K562 (cell line): Measurements from ENCODE around the gene TUT1. TPM values are rescaled to one million over a fixed set of nuclear protein-coding genes. Genes with fewer than 3 reads are reported as not detected.

Experiments used
- ATAC-seq: fragments of 200-7000 bp; cut with Tn5 transposase; 3 replicates; pipeline ENCODE4 v1.9.1; 2020; ENCODE audit warnings: moderate library complexity
- BruUV-seq: library from RNA; stranded (reverse); fragments of 400-500 nt; replicated peaks from 2 replicates; lab custom pipeline; 2021; lab: Mats Ljungman, UMichigan
- CTCF ChIA-PET: fragments of 300-600 bp; formaldehyde crosslinking; extraction: SDS; loops from one replicate; lab custom pipeline; 2021; ENCODE audit warnings: low intra/inter-chr PET ratio; lab: Yijun Ruan, JAX
- POLR2A ChIA-PET: fragments of 300-600, 350-650 bp; sonication (Branson Sonifier 250); formaldehyde crosslinking; extraction: SDS; loops from one replicate; lab custom pipeline; 2021; ENCODE audit warnings: antibody characterized with exemption, inconsistent platforms; lab: Yijun Ruan, JAX
- DNase-seq, 4 experiments: peaks; one replicate each; pipeline versions ENCODE4 v3.0.0 to v3.0.0-alpha.2; 2011 to 2018; ENCODE audit warnings: low spot score in 3 of 4, mixed read lengths in 3 of 4; ENCODE audit errors: extremely low read depth in 1 of 4
- FAIRE-seq: peaks from 2 replicates; lab custom pipeline; 2011; peaks lifted over from hg19 to GRCh38; lab: Jason Lieb, UNC
- H2AFZ ChIP-seq: 2 replicates; pipeline ENCODE4 v1.6.0; 2011; ENCODE audit warnings: low read depth, low read length, control low read depth, inconsistent platforms
- H3K27ac ChIP-seq: fragments of 200-600 bp; 3 replicates; pipeline ENCODE4 v1.8.0; 2011; ENCODE audit warnings: low read depth, mild to moderate bottlenecking, control low read depth, inconsistent platforms, low read length, moderate library complexity, mixed read lengths; ENCODE audit errors: extremely low read depth
- H3K27me3 ChIP-seq, 2 experiments: fragments of 300-600 bp in 1 of 2; 2 replicates in 1 of 2; 3 replicates in 1 of 2; pipeline versions ENCODE4 v1.6.0 to v1.8.0; 2011; ENCODE audit warnings: inconsistent platforms in 2 of 2, low read length in 2 of 2, mild to moderate bottlenecking in 1 of 2, mixed read lengths in 1 of 2, moderate library complexity in 1 of 2; ENCODE audit not compliant: control insufficient read depth in 2 of 2, insufficient read depth in 2 of 2
- H3K36me3 ChIP-seq: fragments of 300-600 bp; 3 replicates; pipeline ENCODE4 v1.8.0; 2011; ENCODE audit warnings: mild to moderate bottlenecking, low read length, inconsistent platforms; ENCODE audit not compliant: control insufficient read depth, insufficient read depth
- H3K4me1 ChIP-seq, 2 experiments: fragments of 200-600 bp in 1 of 2; replicated peaks in 1 of 2; 2 replicates in 1 of 2; 3 replicates in 1 of 2; pipeline versions ENCODE4 v1.5.1 to v1.8.0; 2011; ENCODE audit warnings: inconsistent platforms in 2 of 2, low read length in 2 of 2, mild to moderate bottlenecking in 1 of 2, mixed read lengths in 1 of 2, moderate library complexity in 1 of 2; ENCODE audit not compliant: control insufficient read depth in 2 of 2, insufficient read depth in 2 of 2
- H3K4me2 ChIP-seq: 2 replicates; pipeline ENCODE4 v1.6.1; 2011; ENCODE audit warnings: low read length, control low read depth, inconsistent platforms, mixed read lengths; ENCODE audit not compliant: insufficient read depth
- H3K4me3 ChIP-seq: fragments of 200-600 bp; sonication (generic), shearing (Covaris generic); 2 replicates; pipeline ENCODE4 v1.5.1; 2016; ENCODE audit warnings: control low read depth, inconsistent platforms
- H3K79me2 ChIP-seq: fragments of 200-600 bp; 3 replicates; pipeline ENCODE4 v1.8.0; 2011; ENCODE audit warnings: low read length, inconsistent platforms; ENCODE audit not compliant: control insufficient read depth, insufficient read depth
- H3K9ac ChIP-seq, 2 experiments: 2 replicates each; pipeline versions ENCODE4 v1.6.0 to v1.6.1; 2011; ENCODE audit warnings: low read depth in 2 of 2, low read length in 2 of 2, control low read depth in 1 of 2, inconsistent platforms in 1 of 2, mild to moderate bottlenecking in 1 of 2, mixed read lengths in 1 of 2; ENCODE audit not compliant: insufficient read depth in 1 of 2
- H3K9me1 ChIP-seq: one replicate; pipeline ENCODE4 v1.6.0; 2011; ENCODE audit warnings: inconsistent platforms, mild to moderate bottlenecking, low read length, moderate library complexity; ENCODE audit not compliant: control insufficient read depth, insufficient read depth
- H3K9me3 ChIP-seq: replicated peaks from 2 replicates; pipeline ENCODE4 v1.5.1; 2011; ENCODE audit warnings: low read depth, low read length, inconsistent platforms; ENCODE audit not compliant: control insufficient read depth, insufficient read depth
- H4K20me1 ChIP-seq: replicated peaks from 2 replicates; pipeline ENCODE4 v1.6.1; 2011; ENCODE audit warnings: low read length, inconsistent platforms, mixed read lengths; ENCODE audit not compliant: control insufficient read depth, insufficient read depth
- CHD2 ChIP-seq: IDR thresholded peaks from 2 replicates; pipeline ENCODE4 v1.6.1; 2011; ENCODE audit warnings: low read depth, low read length
- ELF1 ChIP-seq: fragments of 200-800 bp; sonication (Bioruptor generic); IDR thresholded peaks from 2 replicates; pipeline ENCODE4 v1.6.1; 2016; ENCODE audit warnings: missing genetic modification characterization, missing compliant biosample characterization
- GABPB2 ChIP-seq: fragments of 250-450 bp; sonication (Bioruptor Pico); conservative IDR thresholded peaks from 2 replicates; pipeline ENCODE4 v1.5.1; 2021; ENCODE audit warnings: mild to moderate bottlenecking
- HDGF ChIP-seq: fragments of 450-650 bp; IDR thresholded peaks from 2 replicates; pipeline ENCODE4 v1.6.1; 2016
- HOXB6 ChIP-seq: fragments of 250-450 bp; sonication (Bioruptor Pico); IDR thresholded peaks from 2 replicates; pipeline ENCODE4 v1.5.1; 2022; ENCODE audit warnings: mild to moderate bottlenecking, borderline replicate concordance
- ILK ChIP-seq: fragments of 450-650 bp; IDR thresholded peaks from 2 replicates; pipeline ENCODE4 v1.6.1; 2016; ENCODE audit warnings: missing genetic modification characterization, low read depth, mild to moderate bottlenecking, missing compliant biosample characterization, moderate library complexity, borderline replicate concordance
- KDM1A ChIP-seq, 2 experiments: fragments of 450-650 bp; IDR thresholded peaks; 2 replicates each; pipeline ENCODE4 v1.6.1; 2016; ENCODE audit warnings: mild to moderate bottlenecking in 2 of 2
- MAFG ChIP-seq: fragments of 450-650 bp; conservative IDR thresholded peaks from 2 replicates; pipeline ENCODE4 v1.6.1; 2016; ENCODE audit warnings: missing genetic modification characterization, missing compliant biosample characterization
- RBM22 ChIP-seq: fragments of 200-400 bp; formaldehyde crosslinking; IDR thresholded peaks from 2 replicates; pipeline ENCODE4 v1.6.1; 2018; ENCODE audit warnings: low read length, low read depth; ENCODE audit not compliant: poor library complexity, severe bottlenecking
- SRSF3 ChIP-seq: fragments of 200-400 bp; formaldehyde crosslinking; IDR thresholded peaks from 2 replicates; pipeline ENCODE4 v1.6.1; 2016; ENCODE audit warnings: mild to moderate bottlenecking, low read length, moderate library complexity; ENCODE audit not compliant: insufficient read depth
- WGBS: fragments of 100-300 bp; shearing (Covaris generic); methylation state at CpG from one replicate; pipeline ENCODE4 v1.1.6; 2016; ENCODE audit warnings: low coverage, mixed read lengths; ENCODE audit not compliant: insufficient coverage; ENCODE audit errors: missing lambda C conversion rate; 5-methylcytosine and 5-hydroxymethylcytosine counted together
- in situ Hi-C: fragments of 300-500 bp; cut with MboI; formaldehyde crosslinking; loops from 4 replicates; pipeline ENCODE4 v1.15.0; 2018; ENCODE audit warnings: inconsistent platforms, mixed read lengths
- intact Hi-C: fragments of 100-400 bp; cut with micrococcal nuclease; formaldehyde crosslinking; loops from 2 replicates; pipeline ENCODE4 v1.14.2; 2022
- polyA plus RNA-seq, 8 experiments: library from polyadenylated mRNA; depleted of rRNA in 4 of 8; stranded (reverse) in 5 of 8; unstranded in 3 of 8; fragments of >200 nt; fragmentation: Nextera tagmentation in 2 of 8; fragmentation: Illumina TruSeq in 1 of 8; extraction: Ambion mirVana in 2 of 8; extraction: Trizol in 1 of 8; gene quantifications; 2 replicates each; pipeline versions ENCODE4 v1.2.1 to v1.2.3, GENCODE V29; 2011 to 2014; ENCODE audit warnings: inconsistent platforms in 1 of 8, missing spikeins in 1 of 8
- total RNA-seq, 7 experiments: library from RNA; depleted of rRNA in 6 of 7; stranded (reverse); fragments of >200 nt in 6 of 7; fragmentation: Illumina TruSeq in 2 of 7; extraction: Trizol in 2 of 7; gene quantifications; 2 replicates each; pipeline versions ENCODE4 v1.2.1 to v1.2.3, GENCODE V29; 2011 to 2021; ENCODE audit warnings: low replicate concordance in 1 of 7
- TF ChIP-seq, protein P1 (sequence below): fragments of 450-650 bp; conservative IDR thresholded peaks from 2 replicates; pipeline ENCODE4 v1.6.1; 2016; ENCODE audit warnings: missing genetic modification characterization, low read depth, mild to moderate bottlenecking, missing compliant biosample characterization, moderate library complexity
- TF ChIP-seq, protein P2 (sequence below): fragments of 200-800 bp; sonication (Bioruptor generic); IDR thresholded peaks from 2 replicates; pipeline ENCODE4 v1.6.1; 2017; ENCODE audit warnings: missing genetic modification characterization, missing compliant biosample characterization
- TF ChIP-seq, protein P3 (sequence below), 2 experiments: IDR thresholded peaks; 2 replicates each; pipeline ENCODE4 v1.6.1; 2011; ENCODE audit warnings: borderline replicate concordance in 1 of 2, control low read depth in 1 of 2, low read depth in 1 of 2, low read length in 1 of 2, mild to moderate bottlenecking in 1 of 2, mixed read lengths in 1 of 2, moderate library complexity in 1 of 2; ENCODE audit not compliant: insufficient read depth in 1 of 2, insufficient read length in 1 of 2, poor library complexity in 1 of 2, severe bottlenecking in 1 of 2; ENCODE audit errors: extremely low read depth in 1 of 2

The TUT1 gene
- total and polyA plus RNA-seq, 9 of the 15 experiments (the other 6 are each of a cell fraction or from before 2014, with no cell fraction given) = 0.66 to 44.3 (median 15.7) TPM

DNA sequence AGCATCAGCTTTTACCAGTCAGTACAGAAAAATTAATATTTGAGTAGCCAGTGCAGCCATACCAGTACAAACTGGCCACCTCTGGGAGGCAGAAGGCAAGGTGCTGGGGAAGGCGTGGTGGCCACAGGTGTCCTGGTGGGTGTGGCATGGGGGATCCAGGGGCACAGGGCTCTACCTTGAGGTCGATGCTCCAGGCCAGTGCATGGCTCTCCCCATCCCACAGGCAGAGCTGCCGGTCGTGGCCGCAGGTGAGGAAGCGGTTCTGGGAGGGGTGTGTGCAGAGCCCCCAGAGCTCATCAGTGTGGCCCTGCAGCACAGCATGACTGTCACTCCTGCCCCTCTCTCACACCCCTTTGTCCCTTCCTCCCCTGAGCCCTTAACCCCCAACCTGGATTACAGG, 14.1 kb upstream of the TUT1 start:
- Histone ChIP-seq H3K4me2 (no peak overlapping the region), H3K27me3 (no peaks in the 10 kb centered on the region), H3K4me3 (no peak overlapping the region), H3K27ac (no peak overlapping the region), H3K9me1 (no peaks in the 10 kb centered on the region), H3K9ac (peak overlapping the region in 1 of 2 experiments; percentile 71; a peak in 2 of 4 replicates), H3K9me3 (no peaks in the 10 kb centered on the region), H3K4me1 (peaks cover 4 to 51% of the 10 kb centered on the region in 2 experiments; a peak in 4 of 5 replicates), H3K36me3 (peaks cover 74% of the 10 kb centered on the region; the same call in 2 of the 3 replicates), H2AFZ (no peak overlapping the region), H4K20me1 (no peaks in the 10 kb centered on the region), H3K79me2 (peaks cover 21% of the 10 kb centered on the region)
- BruUV-seq = no TSS peak
- 94% methylated on average over 6 of the region's 6 CpGs for WGBS
- POLR2A ChIA-PET = interaction anchor here (0.6 to 1.6 kb wide), 3 partner anchors 13 to 1689 kb away, joined by 3 to 7 read pairs (median 4); no protein-coding TSS in a partner anchor
- CTCF ChIA-PET = no interaction called here
- intact Hi-C loops = no loop called here
- in situ Hi-C loops = no loop called here
- no peak for ATAC-seq
- DNase-seq = no peak
- FAIRE-seq = no peak
- no peak for TF ChIP-seq RBM22
- no peak for TF ChIP-seq GABPB2
- TF ChIP-seq MAFG (tag) = no peak
- no peak for TF ChIP-seq CHD2
- TF ChIP-seq ILK = no peak
- TF ChIP-seq, protein P1, sequence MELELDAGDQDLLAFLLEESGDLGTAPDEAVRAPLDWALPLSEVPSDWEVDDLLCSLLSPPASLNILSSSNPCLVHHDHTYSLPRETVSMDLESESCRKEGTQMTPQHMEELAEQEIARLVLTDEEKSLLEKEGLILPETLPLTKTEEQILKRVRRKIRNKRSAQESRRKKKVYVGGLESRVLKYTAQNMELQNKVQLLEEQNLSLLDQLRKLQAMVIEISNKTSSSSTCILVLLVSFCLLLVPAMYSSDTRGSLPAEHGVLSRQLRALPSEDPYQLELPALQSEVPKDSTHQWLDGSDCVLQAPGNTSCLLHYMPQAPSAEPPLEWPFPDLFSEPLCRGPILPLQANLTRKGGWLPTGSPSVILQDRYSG (tag) = no peak
- no peak for TF ChIP-seq ELF1
- TF ChIP-seq KDM1A (IDR thresholded peaks at IDR 0.05) = no peak
- TF ChIP-seq, protein P2, sequence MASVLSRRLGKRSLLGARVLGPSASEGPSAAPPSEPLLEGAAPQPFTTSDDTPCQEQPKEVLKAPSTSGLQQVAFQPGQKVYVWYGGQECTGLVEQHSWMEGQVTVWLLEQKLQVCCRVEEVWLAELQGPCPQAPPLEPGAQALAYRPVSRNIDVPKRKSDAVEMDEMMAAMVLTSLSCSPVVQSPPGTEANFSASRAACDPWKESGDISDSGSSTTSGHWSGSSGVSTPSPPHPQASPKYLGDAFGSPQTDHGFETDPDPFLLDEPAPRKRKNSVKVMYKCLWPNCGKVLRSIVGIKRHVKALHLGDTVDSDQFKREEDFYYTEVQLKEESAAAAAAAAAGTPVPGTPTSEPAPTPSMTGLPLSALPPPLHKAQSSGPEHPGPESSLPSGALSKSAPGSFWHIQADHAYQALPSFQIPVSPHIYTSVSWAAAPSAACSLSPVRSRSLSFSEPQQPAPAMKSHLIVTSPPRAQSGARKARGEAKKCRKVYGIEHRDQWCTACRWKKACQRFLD (CRISPR knock-in tag) = no peak
- no peak for TF ChIP-seq HDGF
- no peak for TF ChIP-seq HOXB6 (CRISPR knock-in tag)
- no peak for TF ChIP-seq SRSF3
- TF ChIP-seq, protein P3, sequence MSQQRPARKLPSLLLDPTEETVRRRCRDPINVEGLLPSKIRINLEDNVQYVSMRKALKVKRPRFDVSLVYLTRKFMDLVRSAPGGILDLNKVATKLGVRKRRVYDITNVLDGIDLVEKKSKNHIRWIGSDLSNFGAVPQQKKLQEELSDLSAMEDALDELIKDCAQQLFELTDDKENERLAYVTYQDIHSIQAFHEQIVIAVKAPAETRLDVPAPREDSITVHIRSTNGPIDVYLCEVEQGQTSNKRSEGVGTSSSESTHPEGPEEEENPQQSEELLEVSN (IDR thresholded peaks at IDR 0.05; ENCODE audit: borderline replicate concordance in 1 of 2, extremely low read depth in 1 of 2, insufficient read depth in 1 of 2, insufficient read length in 1 of 2, low read depth in 1 of 2, low read length in 1 of 2, poor library complexity in 1 of 2, severe bottlenecking in 1 of 2) = no peak
